Neural crest cell (in vitro differentiated cells): ENCODE data around the gene OR4F15. TPM values are rescaled to one million over a fixed set of nuclear protein-coding genes. Genes with fewer than 3 reads are reported as not detected.

Experiments used
- DNase-seq: peaks from one replicate; pipeline ENCODE4 v3.0.0; 2021; ENCODE audit warnings: low read depth, mixed read lengths, low spot score
- H3K27ac Mint-ChIP-seq: one replicate; pipeline ENCODE4 v1.8.0; 2021; ENCODE audit warnings: mild to moderate bottlenecking, mixed read lengths; ENCODE audit not compliant: unreplicated experiment
- H3K27me3 Mint-ChIP-seq: 2 replicates; pipeline ENCODE4 v1.8.0; 2021; ENCODE audit warnings: low read depth, mild to moderate bottlenecking, mixed read lengths
- H3K36me3 Mint-ChIP-seq: 2 replicates; pipeline ENCODE4 v1.8.0; 2021; ENCODE audit warnings: low read depth, mild to moderate bottlenecking, mixed read lengths
- H3K4me1 Mint-ChIP-seq: 2 replicates; pipeline ENCODE4 v1.8.0; 2021; ENCODE audit warnings: mixed read lengths
- H3K4me3 Mint-ChIP-seq: one replicate; pipeline ENCODE4 v1.8.0; 2021; ENCODE audit warnings: mild to moderate bottlenecking, mixed read lengths
- H3K9me3 Mint-ChIP-seq: 2 replicates; pipeline ENCODE4 v1.8.0; 2021; ENCODE audit warnings: mixed read lengths
- total RNA-seq: library from RNA; stranded (reverse); gene quantifications from 2 replicates; pipeline ENCODE4 v1.2.1, GENCODE V29; 2021
- TF ChIP-seq, protein P1 (sequence below): fragments of 200-600 bp; sonication (generic); conservative IDR thresholded peaks from 2 replicates; pipeline ENCODE4 v1.5.0; 2021; ENCODE audit warnings: antibody characterized with exemption, mild to moderate bottlenecking

OR4F15 gene
- total RNA-seq, 1 donor from 2014 or later, result not detected

GRCh38 chr15:101828774-101829173 lies 16.8 kb downstream of the OR4F15 start:
- H3K27me3 Mint-ChIP-seq, result peaks cover 79% of the 10 kb centered on the region
- no peaks in the 10 kb centered on the region for H3K36me3 Mint-ChIP-seq
- no peak overlapping the region for H3K4me3 Mint-ChIP-seq
- H3K9me3 Mint-ChIP-seq, result peaks cover 7% of the 10 kb centered on the region
- no peak overlapping the region for H3K27ac Mint-ChIP-seq
- no peak for DNase-seq
- TF ChIP-seq, protein P1, sequence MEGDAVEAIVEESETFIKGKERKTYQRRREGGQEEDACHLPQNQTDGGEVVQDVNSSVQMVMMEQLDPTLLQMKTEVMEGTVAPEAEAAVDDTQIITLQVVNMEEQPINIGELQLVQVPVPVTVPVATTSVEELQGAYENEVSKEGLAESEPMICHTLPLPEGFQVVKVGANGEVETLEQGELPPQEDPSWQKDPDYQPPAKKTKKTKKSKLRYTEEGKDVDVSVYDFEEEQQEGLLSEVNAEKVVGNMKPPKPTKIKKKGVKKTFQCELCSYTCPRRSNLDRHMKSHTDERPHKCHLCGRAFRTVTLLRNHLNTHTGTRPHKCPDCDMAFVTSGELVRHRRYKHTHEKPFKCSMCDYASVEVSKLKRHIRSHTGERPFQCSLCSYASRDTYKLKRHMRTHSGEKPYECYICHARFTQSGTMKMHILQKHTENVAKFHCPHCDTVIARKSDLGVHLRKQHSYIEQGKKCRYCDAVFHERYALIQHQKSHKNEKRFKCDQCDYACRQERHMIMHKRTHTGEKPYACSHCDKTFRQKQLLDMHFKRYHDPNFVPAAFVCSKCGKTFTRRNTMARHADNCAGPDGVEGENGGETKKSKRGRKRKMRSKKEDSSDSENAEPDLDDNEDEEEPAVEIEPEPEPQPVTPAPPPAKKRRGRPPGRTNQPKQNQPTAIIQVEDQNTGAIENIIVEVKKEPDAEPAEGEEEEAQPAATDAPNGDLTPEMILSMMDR, result no peak
- no peaks in the 10 kb centered on the region for H3K4me1 Mint-ChIP-seq

- no peak overlapping the region for H3K27ac Mint-ChIP-seq
- no peaks in the 10 kb centered on the region for H3K36me3 Mint-ChIP-seq
- H3K9me3 Mint-ChIP-seq, result peaks cover 4% of the 10 kb centered on the region
- no peaks in the 10 kb centered on the region for H3K4me1 Mint-ChIP-seq
- no peak overlapping the region for H3K4me3 Mint-ChIP-seq
- peaks cover 39% of the 10 kb centered on the region for H3K27me3 Mint-ChIP-seq
- TF ChIP-seq, protein P1, result no peak
- no peak for DNase-seq
Measured at GRCh38 chr15:101841656-101842055, 29.7 kb downstream of the OR4F15 start.

GRCh38 chr15:101844916-101845315 lies 32.9 kb downstream of the OR4F15 start:
- TF ChIP-seq, protein P1, result no peak
- H3K4me1 Mint-ChIP-seq, result no peaks in the 10 kb centered on the region
- no peak for DNase-seq
- no peak overlapping the region for H3K4me3 Mint-ChIP-seq
- no peaks in the 10 kb centered on the region for H3K36me3 Mint-ChIP-seq
- peaks cover 38% of the 10 kb centered on the region for H3K27me3 Mint-ChIP-seq
- no peak overlapping the region for H3K27ac Mint-ChIP-seq
- H3K9me3 Mint-ChIP-seq, result no peaks in the 10 kb centered on the region

DNA sequence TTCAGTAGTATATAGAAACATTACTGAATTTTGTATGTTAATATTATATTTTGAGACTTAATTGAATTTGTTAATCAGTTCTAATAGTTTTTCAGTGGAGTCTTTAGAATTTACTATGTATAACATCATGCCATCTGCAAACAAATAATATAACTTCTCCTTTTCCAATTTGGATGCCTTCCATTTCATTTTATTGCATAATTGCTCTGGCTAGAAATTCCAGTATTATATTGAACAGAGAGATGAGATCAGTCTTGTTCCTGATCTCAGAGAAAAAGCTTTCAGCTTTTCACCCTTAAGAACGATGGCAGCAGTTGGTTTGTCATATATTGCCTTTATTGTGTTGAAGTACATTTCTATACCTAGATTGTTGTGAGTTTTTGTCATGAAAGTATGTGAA lies 40.4 kb downstream of the OR4F15 start:
- Mint-ChIP-seq H3K4me3 (no peak overlapping the region), H3K27me3 (peaks cover 6% of the 10 kb centered on the region), H3K27ac (no peak overlapping the region), H3K9me3 (no peaks in the 10 kb centered on the region), H3K36me3 (no peaks in the 10 kb centered on the region), H3K4me1 (no peaks in the 10 kb centered on the region)
- TF ChIP-seq, protein P1, result no peak
- no peak for DNase-seq

Other genes with a start within 250 kb of the OR4F15 start
- gene TM2D3, start 159.8 kb upstream of the OR4F15 start, total RNA-seq, result 50.7 and 54.2 TPM in 2 replicates
- 17.7 and 18.1 TPM in 2 replicates for gene TARS3, start 87.7 kb upstream of the OR4F15 start, total RNA-seq
- not detected in 2 replicates for gene OR4F6, start 8.7 kb upstream of the OR4F15 start, total RNA-seq